ENCODE results near the gene CDKAL1. TPM values are rescaled to one million over a fixed set of nuclear protein-coding genes. Genes with fewer than 3 reads are reported as not detected.
"Not testable (repeated sequence)": the region's sequence is repeated elsewhere in the genome, so short reads cannot be mapped to it uniquely, and the experiment has no call there.

CDKAL1 gene
- total RNA-seq, 1 donor from 2014 or later = 9.6 TPM

DNA sequence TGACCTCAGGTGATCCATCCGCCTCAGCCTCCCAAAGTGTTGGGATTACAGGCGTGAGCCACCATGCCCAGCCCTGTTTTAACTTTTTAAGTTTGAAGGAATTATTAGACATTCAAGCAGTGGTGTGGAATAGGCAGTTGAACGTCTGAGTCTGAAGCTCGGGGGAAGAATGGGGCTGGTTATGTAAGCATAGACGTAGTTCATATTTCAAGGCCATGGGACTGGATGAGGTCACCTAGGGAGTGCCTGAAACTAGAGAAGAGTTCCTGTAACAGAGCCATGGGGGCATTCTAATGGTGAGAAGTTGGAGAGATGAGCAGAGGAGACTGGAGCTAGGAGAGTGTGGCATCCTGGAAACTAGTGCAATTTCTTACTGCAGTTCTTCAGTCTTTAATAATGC, 6.4 kb downstream of the CDKAL1 start:
- DNase-seq (ENCODE audit: low spot score) = no peak
- H3K9me3 Mint-ChIP-seq (ENCODE audit: low read depth) = no peaks in the 10 kb centered on the region
- peaks cover 2% of the 10 kb centered on the region for H3K36me3 Mint-ChIP-seq (ENCODE audit: low read depth)
- peaks cover 25% of the 10 kb centered on the region for H3K4me1 Mint-ChIP-seq (ENCODE audit: low read depth)
- TF ChIP-seq, protein P1, sequence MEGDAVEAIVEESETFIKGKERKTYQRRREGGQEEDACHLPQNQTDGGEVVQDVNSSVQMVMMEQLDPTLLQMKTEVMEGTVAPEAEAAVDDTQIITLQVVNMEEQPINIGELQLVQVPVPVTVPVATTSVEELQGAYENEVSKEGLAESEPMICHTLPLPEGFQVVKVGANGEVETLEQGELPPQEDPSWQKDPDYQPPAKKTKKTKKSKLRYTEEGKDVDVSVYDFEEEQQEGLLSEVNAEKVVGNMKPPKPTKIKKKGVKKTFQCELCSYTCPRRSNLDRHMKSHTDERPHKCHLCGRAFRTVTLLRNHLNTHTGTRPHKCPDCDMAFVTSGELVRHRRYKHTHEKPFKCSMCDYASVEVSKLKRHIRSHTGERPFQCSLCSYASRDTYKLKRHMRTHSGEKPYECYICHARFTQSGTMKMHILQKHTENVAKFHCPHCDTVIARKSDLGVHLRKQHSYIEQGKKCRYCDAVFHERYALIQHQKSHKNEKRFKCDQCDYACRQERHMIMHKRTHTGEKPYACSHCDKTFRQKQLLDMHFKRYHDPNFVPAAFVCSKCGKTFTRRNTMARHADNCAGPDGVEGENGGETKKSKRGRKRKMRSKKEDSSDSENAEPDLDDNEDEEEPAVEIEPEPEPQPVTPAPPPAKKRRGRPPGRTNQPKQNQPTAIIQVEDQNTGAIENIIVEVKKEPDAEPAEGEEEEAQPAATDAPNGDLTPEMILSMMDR (IDR thresholded peaks at IDR 0.05) = no peak
- no peak overlapping the region for H3K4me3 Mint-ChIP-seq (ENCODE audit: unreplicated experiment)
- no peak overlapping the region for H3K27ac Mint-ChIP-seq (ENCODE audit: unreplicated experiment)
- H3K27me3 Mint-ChIP-seq (ENCODE audit: low read depth) = no peaks in the 10 kb centered on the region

DNA sequence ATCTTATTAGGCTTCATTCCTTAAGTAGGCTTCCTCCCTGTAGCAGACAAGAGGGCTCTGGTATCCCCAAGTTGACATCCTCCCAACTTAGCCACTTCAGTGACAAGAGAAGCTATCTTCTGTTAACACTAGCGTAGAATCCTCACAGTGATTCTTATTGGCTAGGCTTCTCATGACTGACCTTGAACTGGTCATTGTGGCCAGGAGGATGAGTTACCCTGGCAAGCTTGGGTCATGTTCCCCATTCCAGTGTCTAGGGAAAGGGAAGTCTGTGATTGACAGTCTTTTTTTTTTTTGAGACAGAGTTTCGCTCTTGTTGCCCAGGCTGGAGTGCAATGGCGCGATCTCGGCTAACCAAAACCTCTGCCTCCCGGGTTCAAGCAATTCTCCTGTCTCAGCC, 7.1 kb downstream of the CDKAL1 start:
- H3K27ac Mint-ChIP-seq (ENCODE audit: unreplicated experiment) = no peak overlapping the region
- DNase-seq (ENCODE audit: low spot score) = no peak
- TF ChIP-seq, protein P1 (IDR thresholded peaks at IDR 0.05) = no peak
- H3K27me3 Mint-ChIP-seq (ENCODE audit: low read depth) = no peaks in the 10 kb centered on the region
- H3K4me1 Mint-ChIP-seq (ENCODE audit: low read depth) = peaks cover 19% of the 10 kb centered on the region
- no peaks in the 10 kb centered on the region for H3K9me3 Mint-ChIP-seq (ENCODE audit: low read depth)
- H3K4me3 Mint-ChIP-seq (ENCODE audit: unreplicated experiment) = no peak overlapping the region
- peaks cover 4% of the 10 kb centered on the region for H3K36me3 Mint-ChIP-seq (ENCODE audit: low read depth)

DNA sequence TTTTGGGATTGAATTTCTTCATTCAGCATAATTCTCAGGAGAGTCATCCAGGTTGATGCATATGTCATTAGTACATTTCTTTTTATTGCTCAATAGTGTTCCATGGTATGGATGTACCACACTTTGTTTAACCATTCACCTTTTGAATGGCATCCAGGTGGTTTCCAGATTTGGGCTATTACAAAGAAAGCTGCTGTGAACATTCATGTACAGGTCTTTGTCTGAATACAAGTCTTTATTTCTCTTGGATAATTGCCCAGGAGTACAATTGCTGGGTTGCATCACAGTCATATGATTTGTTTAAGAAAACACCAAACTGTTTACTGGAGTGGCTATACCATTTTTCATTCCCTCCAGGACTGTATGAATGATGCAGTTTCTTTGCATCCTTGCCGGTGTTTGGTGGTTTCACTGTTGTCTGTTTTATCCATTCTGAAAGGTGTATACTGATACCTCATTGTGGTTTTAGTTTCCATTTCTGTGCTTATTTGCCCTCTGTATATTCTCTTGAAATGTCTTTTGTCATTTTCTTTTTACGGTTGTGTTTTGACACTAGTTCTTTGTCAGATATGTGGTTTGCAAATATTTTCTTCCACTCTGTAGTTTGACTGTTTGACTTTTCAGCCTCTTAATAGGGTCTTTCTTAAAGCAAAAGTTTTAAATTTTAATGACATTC, 8.8 kb downstream of the CDKAL1 start:
- no peaks in the 10 kb centered on the region for H3K9me3 Mint-ChIP-seq (ENCODE audit: low read depth)
- peaks cover 9% of the 10 kb centered on the region for H3K36me3 Mint-ChIP-seq (ENCODE audit: low read depth)
- no peaks in the 10 kb centered on the region for H3K27me3 Mint-ChIP-seq (ENCODE audit: low read depth)
- H3K4me3 Mint-ChIP-seq (ENCODE audit: unreplicated experiment) = no peak overlapping the region
- TF ChIP-seq, protein P1 (IDR thresholded peaks at IDR 0.05) = no peak
- no peak overlapping the region for H3K27ac Mint-ChIP-seq (ENCODE audit: unreplicated experiment)
- no peak for DNase-seq (ENCODE audit: low spot score)
- H3K4me1 Mint-ChIP-seq (ENCODE audit: low read depth) = peaks cover 18% of the 10 kb centered on the region

DNA sequence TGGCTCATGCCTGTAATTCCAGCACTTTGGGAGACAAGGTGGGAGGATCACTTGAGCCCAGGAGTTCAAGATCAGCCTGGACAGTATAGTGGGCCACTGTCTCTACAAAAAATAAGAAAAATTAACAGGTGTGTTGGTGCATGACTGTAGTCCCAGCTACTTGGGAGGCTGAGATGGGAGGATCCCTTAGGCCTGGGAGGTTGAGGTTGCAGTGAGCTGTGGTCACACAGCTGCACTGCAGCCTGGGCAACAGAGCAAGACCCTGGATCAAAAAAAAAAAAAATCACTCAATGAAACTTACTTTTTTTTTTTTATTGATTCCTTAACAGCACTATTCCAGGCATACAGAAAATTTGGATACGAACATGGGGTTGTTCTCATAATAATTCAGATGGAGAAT, 14.0 kb downstream of the CDKAL1 start:
- Mint-ChIP-seq H3K4me1 (ENCODE audit: low read depth) (peaks cover 1% of the 10 kb centered on the region), H3K27ac (ENCODE audit: unreplicated experiment) (no peak overlapping the region), H3K4me3 (ENCODE audit: unreplicated experiment) (no peak overlapping the region), H3K9me3 (ENCODE audit: low read depth) (no peaks in the 10 kb centered on the region), H3K27me3 (ENCODE audit: low read depth) (no peaks in the 10 kb centered on the region), H3K36me3 (ENCODE audit: low read depth) (peaks cover 15% of the 10 kb centered on the region)
- TF ChIP-seq, protein P1 (IDR thresholded peaks at IDR 0.05) = no peak
- DNase-seq (ENCODE audit: low spot score) = no peak

DNA sequence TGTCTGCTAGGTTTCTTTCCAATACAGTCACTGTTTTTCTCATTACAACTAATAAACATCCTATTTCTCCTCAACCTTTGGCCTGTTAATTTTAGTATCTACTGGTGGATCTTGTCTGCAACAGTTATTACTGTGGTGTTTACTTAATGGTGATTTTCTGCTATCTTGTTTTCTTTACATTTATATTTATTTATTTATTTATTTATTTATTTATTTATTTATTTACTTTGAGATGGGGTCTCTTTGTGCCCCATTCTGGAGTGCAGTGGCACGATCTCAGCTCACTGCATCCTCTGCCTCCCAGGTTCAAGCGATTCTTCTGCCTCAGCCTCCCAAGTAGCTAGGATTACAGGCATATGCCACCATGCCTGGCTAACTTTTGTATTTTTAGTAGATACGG, 15.1 kb downstream of the CDKAL1 start:
- H3K9me3 Mint-ChIP-seq (ENCODE audit: low read depth); H3K27ac Mint-ChIP-seq (ENCODE audit: unreplicated experiment); DNase-seq (ENCODE audit: low spot score); H3K4me1 Mint-ChIP-seq (ENCODE audit: low read depth); H3K4me3 Mint-ChIP-seq (ENCODE audit: unreplicated experiment); H3K27me3 Mint-ChIP-seq (ENCODE audit: low read depth): not testable (repeated sequence)
- peaks cover 15% of the 10 kb centered on the region for H3K36me3 Mint-ChIP-seq (ENCODE audit: low read depth)

DNA sequence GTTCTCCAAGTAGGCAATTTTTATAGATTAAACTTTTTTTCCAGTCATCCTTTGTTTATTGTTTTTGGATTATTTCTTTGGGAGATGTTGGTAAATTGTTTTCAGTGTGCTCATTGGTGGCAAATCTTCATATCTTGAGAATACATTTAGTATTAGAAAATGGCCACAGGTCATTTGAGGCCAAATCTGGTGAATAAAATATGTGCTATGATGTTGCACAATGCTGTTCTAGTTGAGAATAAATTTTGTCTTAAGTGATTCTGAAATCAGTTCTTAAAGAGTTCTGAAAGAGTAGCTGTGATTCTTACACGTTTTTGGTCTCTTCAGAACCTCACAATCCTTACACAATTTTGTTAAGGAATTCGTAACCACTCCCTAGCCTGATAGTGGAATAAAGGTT, 20.1 kb downstream of the CDKAL1 start:
- Mint-ChIP-seq H3K27me3 (ENCODE audit: low read depth) (no peaks in the 10 kb centered on the region), H3K4me1 (ENCODE audit: low read depth) (no peaks in the 10 kb centered on the region), H3K36me3 (ENCODE audit: low read depth) (peaks cover 6% of the 10 kb centered on the region), H3K4me3 (ENCODE audit: unreplicated experiment) (no peak overlapping the region), H3K27ac (ENCODE audit: unreplicated experiment) (no peak overlapping the region), H3K9me3 (ENCODE audit: low read depth) (no peaks in the 10 kb centered on the region)
- no peak for DNase-seq (ENCODE audit: low spot score)
- TF ChIP-seq, protein P1 (IDR thresholded peaks at IDR 0.05) = no peak
